ENCODE measurements around the gene CLCN7. TPM values are rescaled to one million over a fixed set of nuclear protein-coding genes. Genes with fewer than 3 reads are reported as not detected.

CLCN7 gene
- total RNA-seq, 3 donors from 2014 or later (not counting 1 experiment from before 2014, with no cell fraction given): 117 to 125 (median 118) TPM

- no peaks in the 10 kb centered on the region for H3K27me3 Mint-ChIP-seq (ENCODE audit: low read depth in 2 of 2)
- Histone ChIP-seq H3K27me3 (ENCODE audit: control insufficient read depth, insufficient read depth, low read length) (no peaks in the 10 kb centered on the region), H3K27ac (ENCODE audit: low read length) (no peak overlapping the region), H3K4me3 (ENCODE audit: low read length) (no peak overlapping the region), H3K9me3 (ENCODE audit: control insufficient read depth, insufficient read depth, low read length) (no peaks in the 10 kb centered on the region), H3K36me3 (ENCODE audit: control insufficient read depth, insufficient read depth, low read length) (peaks cover 2% of the 10 kb centered on the region), H3K4me1 (ENCODE audit: control insufficient read depth, insufficient read depth, low read length) (peaks cover 25% of the 10 kb centered on the region)
- no peak overlapping the region for H3K4me3 Mint-ChIP-seq
- no peaks in the 10 kb centered on the region for H3K36me3 Mint-ChIP-seq
- H3K9me3 Mint-ChIP-seq: no peaks in the 10 kb centered on the region
- intact Hi-C loops (cut with micrococcal nuclease): no loop called here
- DNase-seq (no peak), ATAC-seq (no peak)
- no peak for TF ChIP-seq CTCF (IDR thresholded peaks at IDR 0.05)
- H3K4me1 Mint-ChIP-seq: peaks cover 15 to 36% of the 10 kb centered on the region in 2 donors
- no peak overlapping the region for H3K27ac Mint-ChIP-seq
- 83% methylated on average over 14 of the region's 14 CpGs for WGBS (ENCODE audit: insufficient coverage)
Measured at GRCh38 chr16:1466968-1467521, 7.8 kb downstream of the CLCN7 start.

- H3K4me3 ChIP-seq (ENCODE audit: low read length): no peak overlapping the region
- H3K27me3 Mint-ChIP-seq (ENCODE audit: low read depth in 2 of 2): no peaks in the 10 kb centered on the region
- H3K27me3 ChIP-seq (ENCODE audit: control insufficient read depth, insufficient read depth, low read length): no peaks in the 10 kb centered on the region
- TF ChIP-seq CTCF (IDR thresholded peaks at IDR 0.05): no peak
- H3K9me3 ChIP-seq (ENCODE audit: control insufficient read depth, insufficient read depth, low read length): no peaks in the 10 kb centered on the region
- H3K36me3 ChIP-seq (ENCODE audit: control insufficient read depth, insufficient read depth, low read length): peaks cover 6% of the 10 kb centered on the region
- ATAC-seq: no peak
- DNase-seq: no peak
- intact Hi-C loops (cut with micrococcal nuclease): no loop called here
- no peak overlapping the region for H3K27ac Mint-ChIP-seq
- no peak overlapping the region for H3K4me3 Mint-ChIP-seq
- no peak overlapping the region for H3K27ac ChIP-seq (ENCODE audit: low read length)
- H3K9me3 Mint-ChIP-seq: no peaks in the 10 kb centered on the region
- H3K36me3 Mint-ChIP-seq: no peaks in the 10 kb centered on the region
- 96% methylated on average over 24 of the region's 24 CpGs for WGBS (ENCODE audit: insufficient coverage)
- H3K4me1 ChIP-seq (ENCODE audit: control insufficient read depth, insufficient read depth, low read length): peaks cover 15% of the 10 kb centered on the region
- peaks cover 14 to 28% of the 10 kb centered on the region in 2 donors for H3K4me1 Mint-ChIP-seq
Measured at GRCh38 chr16:1466054-1466453, 8.8 kb downstream of the CLCN7 start.

GRCh38 chr16:1465567-1465915 is 9.3 kb downstream of the CLCN7 start:
- no peak for DNase-seq
- Mint-ChIP-seq H3K9me3 (no peaks in the 10 kb centered on the region), H3K27me3 (ENCODE audit: low read depth in 2 of 2) (no peaks in the 10 kb centered on the region), H3K4me3 (no peak overlapping the region), H3K27ac (no peak overlapping the region), H3K36me3 (no peaks in the 10 kb centered on the region), H3K4me1 (peaks cover 10 to 23% of the 10 kb centered on the region in 2 donors)
- intact Hi-C loops (cut with micrococcal nuclease): no loop called here
- H3K9me3 ChIP-seq (ENCODE audit: control insufficient read depth, insufficient read depth, low read length): no peaks in the 10 kb centered on the region
- no peak overlapping the region for H3K27ac ChIP-seq (ENCODE audit: low read length)
- TF ChIP-seq CTCF (IDR thresholded peaks at IDR 0.05): no peak
- 92% methylated on average over 13 of the region's 13 CpGs for WGBS (ENCODE audit: insufficient coverage)
- no peak for ATAC-seq
- H3K4me1 ChIP-seq (ENCODE audit: control insufficient read depth, insufficient read depth, low read length): peaks cover 10% of the 10 kb centered on the region
- H3K27me3 ChIP-seq (ENCODE audit: control insufficient read depth, insufficient read depth, low read length): no peaks in the 10 kb centered on the region
- no peak overlapping the region for H3K4me3 ChIP-seq (ENCODE audit: low read length)
- peaks cover 10% of the 10 kb centered on the region for H3K36me3 ChIP-seq (ENCODE audit: control insufficient read depth, insufficient read depth, low read length)

GRCh38 chr16:1464894-1465566 is 9.8 kb downstream of the CLCN7 start:
- Mint-ChIP-seq H3K4me3 (no peak overlapping the region), H3K36me3 (no peaks in the 10 kb centered on the region), H3K9me3 (no peaks in the 10 kb centered on the region), H3K27ac (no peak overlapping the region), H3K27me3 (ENCODE audit: low read depth in 2 of 2) (no peaks in the 10 kb centered on the region), H3K4me1 (peaks cover 7 to 19% of the 10 kb centered on the region in 2 donors)
- Histone ChIP-seq H3K4me3 (ENCODE audit: low read length) (no peak overlapping the region), H3K27ac (ENCODE audit: low read length) (no peak overlapping the region), H3K4me1 (ENCODE audit: control insufficient read depth, insufficient read depth, low read length) (peaks cover 5% of the 10 kb centered on the region), H3K9me3 (ENCODE audit: control insufficient read depth, insufficient read depth, low read length) (no peaks in the 10 kb centered on the region), H3K27me3 (ENCODE audit: control insufficient read depth, insufficient read depth, low read length) (no peaks in the 10 kb centered on the region), H3K36me3 (ENCODE audit: control insufficient read depth, insufficient read depth, low read length) (peaks cover 15% of the 10 kb centered on the region)
- no peak for ATAC-seq
- 95% methylated on average over 33 of the region's 33 CpGs for WGBS (ENCODE audit: insufficient coverage)
- intact Hi-C loops (cut with micrococcal nuclease): no loop called here
- no peak for TF ChIP-seq CTCF (IDR thresholded peaks at IDR 0.05)
- no peak for DNase-seq
